DMS153 treated with DMSO at 0.1 percent for 48 hours (cell line): Measurements from ENCODE around the gene FN3KRP.

Source experiments
- DNase-seq: peaks from one replicate; lab custom pipeline; 2025; ENCODE audit not compliant: unreplicated experiment; lab: John Stamatoyannopoulos, UW

The FN3KRP gene, protein sequence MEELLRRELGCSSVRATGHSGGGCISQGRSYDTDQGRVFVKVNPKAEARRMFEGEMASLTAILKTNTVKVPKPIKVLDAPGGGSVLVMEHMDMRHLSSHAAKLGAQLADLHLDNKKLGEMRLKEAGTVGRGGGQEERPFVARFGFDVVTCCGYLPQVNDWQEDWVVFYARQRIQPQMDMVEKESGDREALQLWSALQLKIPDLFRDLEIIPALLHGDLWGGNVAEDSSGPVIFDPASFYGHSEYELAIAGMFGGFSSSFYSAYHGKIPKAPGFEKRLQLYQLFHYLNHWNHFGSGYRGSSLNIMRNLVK

GRCh38 chr17:82716203-82717010 lies at the start of gene FN3KRP:
Gene FN3KRP (plus strand): TSS chr17:82716706. CDS start chr17:82716756, 50 bp downstream.
- DNase-seq, result peak; percentile 66

GRCh38 chr17:82666931-82667667 lies 49.4 kb upstream of the FN3KRP start:
- no peak for DNase-seq

DNA sequence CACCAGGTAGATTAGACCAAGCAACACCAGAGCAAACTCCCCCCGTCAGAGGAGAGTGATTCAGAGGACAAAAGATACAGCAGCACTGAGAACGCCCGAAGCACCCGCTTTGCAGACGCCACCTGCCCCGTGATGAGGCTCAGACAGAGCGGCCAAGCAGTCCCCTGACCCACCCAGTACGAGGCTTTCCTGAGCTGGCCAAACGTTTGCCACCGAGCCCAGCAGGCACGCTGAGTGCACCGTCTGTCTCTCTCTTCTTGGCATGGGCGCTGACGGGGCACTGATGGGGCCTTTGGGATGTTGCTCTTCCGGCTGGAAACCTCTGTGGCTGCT lies 48.9 kb upstream of the FN3KRP start:
- DNase-seq, result no peak

DNA sequence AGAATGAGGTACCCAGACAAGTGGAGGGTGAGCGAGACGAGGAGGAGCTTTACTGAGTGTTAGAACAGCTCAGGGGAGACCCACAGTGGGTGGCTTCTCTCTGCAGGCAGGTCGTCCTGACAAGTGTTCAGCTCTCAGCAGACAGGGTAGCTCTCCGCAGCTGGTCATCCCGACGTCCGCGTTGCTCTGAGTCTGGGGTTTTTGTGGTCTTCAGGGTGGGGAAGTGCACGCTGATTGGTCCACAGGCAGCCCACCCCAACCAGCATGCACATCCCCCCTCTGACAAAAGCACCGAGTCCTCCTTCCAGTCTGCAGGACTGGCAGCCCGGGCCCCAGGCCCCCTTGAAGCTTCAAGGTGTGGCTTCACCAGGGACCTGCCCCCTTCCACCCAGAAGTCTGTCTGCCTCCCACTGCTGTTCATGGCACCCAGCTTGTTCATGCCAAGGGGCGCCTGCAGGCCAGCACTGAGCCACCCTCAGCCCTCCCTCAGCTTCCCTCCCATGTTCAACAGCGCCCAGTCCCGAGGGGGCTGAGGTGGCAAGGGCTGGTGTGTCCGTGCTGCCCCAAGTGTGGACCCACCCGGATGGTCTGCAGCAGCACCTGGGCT lies 48.4 kb upstream of the FN3KRP start:
- no peak for DNase-seq

- DNase-seq, result peak; percentile 21
These were observed 47.8 kb upstream of the FN3KRP start for GRCh38 chr17:82668631-82669099.

DNA sequence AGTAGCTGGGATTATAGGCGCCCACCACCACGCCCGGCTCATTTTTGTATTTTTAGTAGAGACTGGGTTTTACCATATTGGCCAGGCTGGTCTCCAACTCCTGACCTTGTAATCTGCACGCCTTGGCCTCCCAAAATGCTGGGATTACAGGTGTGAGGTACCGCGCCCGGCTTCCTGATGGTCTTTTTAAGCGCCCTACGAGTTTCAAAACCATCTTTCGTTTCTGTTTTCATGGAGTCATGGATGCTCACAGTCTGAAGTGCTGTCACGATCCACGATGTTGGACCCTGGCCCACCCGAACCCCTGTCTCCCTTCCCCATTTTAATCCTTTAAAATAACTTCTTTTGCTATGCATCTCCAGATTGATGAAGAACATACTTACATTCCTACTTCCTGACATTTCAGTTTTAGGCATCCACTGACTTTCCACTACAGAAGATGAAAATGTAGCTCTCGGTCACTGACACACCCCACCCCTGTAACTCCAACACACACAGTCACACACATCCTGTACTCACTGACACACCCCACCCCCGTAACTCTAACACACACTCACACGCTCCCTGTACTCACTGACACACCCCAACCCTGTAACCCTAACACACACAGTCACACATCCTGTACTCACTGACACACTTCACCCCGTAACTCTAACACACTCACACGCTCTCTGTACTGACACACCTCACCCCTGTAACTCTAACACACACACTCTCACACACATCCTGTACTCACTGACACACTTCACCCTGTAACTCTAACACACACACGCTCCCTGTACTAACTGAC lies 45.6 kb upstream of the FN3KRP start:
- DNase-seq, result no peak

GRCh38 chr17:82674656-82675475 lies 41.6 kb upstream of the FN3KRP start:
- no peak for DNase-seq

- DNase-seq, result no peak
These were observed 40.8 kb upstream of the FN3KRP start for GRCh38 chr17:82675476-82676245.

DNA sequence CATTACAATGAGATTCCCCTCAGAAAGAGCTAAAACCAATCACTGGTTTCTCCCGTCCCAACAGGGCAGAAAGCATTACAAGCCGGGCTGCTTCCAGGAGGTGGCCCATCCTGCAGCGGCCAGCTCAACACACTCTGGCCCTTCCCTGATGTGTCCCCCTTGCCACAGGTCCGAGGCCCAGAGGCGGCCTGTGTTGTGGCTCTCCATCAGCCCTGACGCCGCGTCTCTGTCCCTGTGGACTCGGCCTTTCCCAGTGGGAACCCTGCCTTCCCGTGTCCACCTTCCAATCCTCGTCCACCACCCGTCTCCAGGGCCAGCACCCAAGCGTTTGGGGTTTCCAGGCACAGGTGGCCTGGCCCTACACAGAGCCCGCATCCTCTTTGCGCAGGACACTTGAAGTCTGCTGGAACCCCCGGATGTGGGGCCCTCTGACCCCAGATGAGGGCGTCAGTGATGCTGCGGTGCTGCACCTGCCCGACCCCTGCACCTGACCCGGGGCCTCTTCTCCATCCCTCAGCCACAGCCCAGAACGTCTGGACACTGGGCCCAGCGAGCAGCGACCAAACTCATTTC lies 39.1 kb upstream of the FN3KRP start:
- DNase-seq, result no peak

DNA sequence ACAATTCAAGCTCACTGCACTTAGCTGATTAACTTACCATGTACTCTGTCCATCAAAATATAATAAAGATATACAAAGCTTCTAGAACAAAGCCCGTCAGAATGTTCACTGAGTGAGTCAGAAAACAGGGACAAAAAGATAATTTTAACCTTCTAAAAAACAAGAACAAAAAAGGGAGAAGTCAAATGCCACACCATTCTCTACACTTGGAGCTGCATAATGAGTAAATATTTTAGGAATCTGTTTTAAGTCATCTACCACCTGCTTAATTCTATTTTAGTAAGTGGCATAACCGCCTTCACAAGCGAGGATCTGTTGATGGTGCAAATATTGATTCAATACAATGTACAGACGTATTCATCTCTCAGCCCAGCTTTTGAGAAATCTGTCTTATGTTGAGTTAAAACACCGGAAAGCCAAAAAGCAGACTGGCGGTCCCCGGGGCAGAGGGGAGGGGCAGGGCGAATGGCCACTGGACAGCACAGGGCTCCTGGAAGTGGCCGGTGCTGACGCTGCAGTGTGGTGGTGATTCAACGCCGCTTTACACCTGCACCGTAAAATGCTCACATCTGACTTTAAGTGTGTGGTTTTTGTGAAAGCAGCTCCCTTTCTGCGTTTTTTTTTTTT lies 38.1 kb upstream of the FN3KRP start:
- DNase-seq, result no peak

GRCh38 chr17:82679586-82680465 lies 36.7 kb upstream of the FN3KRP start:
- no peak for DNase-seq

GRCh38 chr17:82681547-82681946 lies 35.0 kb upstream of the FN3KRP start:
- DNase-seq, result no peak

DNA sequence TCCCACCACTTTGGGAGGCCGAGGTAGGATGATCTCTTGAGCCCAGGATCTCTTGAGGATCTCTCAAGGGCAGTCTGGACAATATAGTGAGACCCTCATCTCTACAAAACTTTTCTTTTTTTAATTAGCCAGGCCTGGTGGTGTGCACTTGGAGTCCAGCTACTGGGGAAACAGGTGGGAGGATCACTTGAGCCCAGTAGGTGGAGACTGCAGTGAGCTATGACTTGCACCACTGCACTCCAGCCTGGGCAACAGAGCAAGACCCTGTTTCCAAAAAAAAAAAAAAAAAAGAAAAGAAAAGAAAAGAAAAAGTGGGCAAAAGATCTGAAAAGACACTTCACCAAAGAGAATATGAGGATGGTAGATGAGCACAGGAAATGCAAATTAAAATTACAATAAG lies 33.0 kb upstream of the FN3KRP start:
- DNase-seq, result no peak

GRCh38 chr17:82684228-82684841 lies 32.2 kb upstream of the FN3KRP start:
- no peak for DNase-seq

- no peak for DNase-seq
These were observed 31.2 kb upstream of the FN3KRP start for GRCh38 chr17:82685291-82685690.
